ENCODE data around the gene HDLBP. TPM values are rescaled to one million over a fixed set of nuclear protein-coding genes. Genes with fewer than 3 reads are reported as not detected.

HDLBP gene
- total and polyA plus RNA-seq, 2 of the 4 experiments (the other 2 are of a cell fraction), result 648 to 1,165 TPM

DNA sequence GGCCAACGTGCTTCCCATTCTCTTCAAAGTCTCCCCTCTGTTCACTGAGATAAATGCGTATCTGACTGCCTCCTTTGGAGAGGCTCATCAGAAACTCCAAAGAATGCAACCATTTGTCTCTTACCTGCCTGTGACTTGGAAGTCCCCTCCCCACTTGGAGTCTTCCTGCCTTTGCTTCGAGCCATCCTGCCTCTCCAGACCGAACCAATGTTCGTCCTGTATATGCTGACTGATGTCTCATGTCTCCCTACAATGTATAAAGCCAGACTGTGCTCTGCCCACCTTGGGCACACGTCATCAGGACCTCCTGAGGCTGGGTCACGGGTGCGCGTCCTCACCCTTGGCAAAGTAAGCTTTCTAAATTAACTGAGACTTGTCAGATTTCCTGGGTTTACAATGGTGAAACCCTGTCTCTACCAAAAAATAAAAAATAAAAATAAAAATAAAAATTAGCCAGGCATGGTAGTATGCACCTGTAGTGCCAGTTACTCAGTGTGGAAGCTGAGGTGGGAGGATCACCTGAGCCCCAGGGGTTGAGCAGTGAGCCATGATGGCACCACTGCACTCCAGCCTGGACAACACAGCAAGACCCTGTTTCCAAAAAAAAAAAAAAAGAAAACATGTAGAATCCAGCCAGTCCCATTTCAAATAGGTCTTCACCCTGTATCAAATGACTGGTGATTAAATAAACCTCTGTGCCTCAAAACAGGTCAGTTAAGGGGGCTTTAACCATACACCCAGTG is 29.0 kb downstream of the HDLBP start:
- BruUV-seq (replicated peaks), result no TSS peak
- H4K8ac ChIP-seq (ENCODE audit: low read depth in 2 of 2, low read length in 2 of 2), result no peak overlapping the region
- no peak overlapping the region for H2BK5ac ChIP-seq (ENCODE audit: low read depth, low read length, poor library complexity, severe bottlenecking)
- H3K9me1 ChIP-seq (ENCODE audit: insufficient read depth, low read length), result peaks cover 26% of the 10 kb centered on the region
- H2AFZ ChIP-seq (replicated peaks; ENCODE audit: low read length, poor library complexity), result no peak overlapping the region
- H3K23ac ChIP-seq (ENCODE audit: low read depth, low read length), result no peak overlapping the region
- no peak for ATAC-seq (ENCODE audit: low read depth)
- H2BK120ac ChIP-seq (ENCODE audit: low read depth, low read length), result no peak overlapping the region
- no peak overlapping the region for H3K14ac ChIP-seq (replicated peaks; ENCODE audit: low read depth, low read length)
- dilution Hi-C loops (cut with HindIII; ENCODE audit: low sequenced_read_pairs, unreplicated experiment), result no loop called here
- no peak overlapping the region for H2AK5ac ChIP-seq (ENCODE audit: low read depth, low read length)
- intact Hi-C loops (cut with micrococcal nuclease), result no loop called here
- H3K4me3 ChIP-seq (ENCODE audit: insufficient read depth, low read depth, low read length), result no peak overlapping the region
- H3K9ac ChIP-seq (ENCODE audit: low read depth, low read length), result no peak overlapping the region
- no peak overlapping the region for H2AK9ac ChIP-seq (replicated peaks; ENCODE audit: low read depth, low read length, poor library complexity)
- H3K4ac ChIP-seq (ENCODE audit: low read depth, low read length), result no peak overlapping the region
- 89% methylated on average over 4 of the region's 9 CpGs; no CpG with 5 or more reads in 1 of the 2 experiments for WGBS, 2 experiments (ENCODE audit: extremely low coverage in 2 of 2, insufficient read length in 1 of 2)
- H3K36me3 ChIP-seq (ENCODE audit: control insufficient read depth, insufficient read depth, low read length), result peaks cover 1% of the 10 kb centered on the region
- no peak overlapping the region for H3K18ac ChIP-seq (ENCODE audit: low read depth, low read length)
- DNase-seq, result no peak
- no peaks in the 10 kb centered on the region for H3K9me3 ChIP-seq (ENCODE audit: control insufficient read depth, insufficient read depth, low read length)
- no peak overlapping the region for H2BK15ac ChIP-seq (ENCODE audit: low read depth, low read length)
- H3K27me3 ChIP-seq (ENCODE audit: control insufficient read depth, insufficient read depth, low read length), result no peaks in the 10 kb centered on the region
- H3K4me2 ChIP-seq (ENCODE audit: low read depth, low read length), result no peak overlapping the region
- in situ Hi-C loops (cut with MboI; ENCODE audit: low sequenced_read_pairs), result no loop called here
- H3K27ac ChIP-seq (ENCODE audit: insufficient read depth, low read length), result no peak overlapping the region
- ChIA-PET POLR2A (ENCODE audit: unreplicated experiment) (no interaction called here), CTCF (no interaction called here)
- TF ChIP-seq RAD21 (IDR thresholded peaks at IDR 0.05; ENCODE audit: low read length) (no peak), FOS (IDR thresholded peaks at IDR 0.05; ENCODE audit: low read depth, low read length) (no peak), POLR2A (IDR thresholded peaks at IDR 0.05; ENCODE audit: low read depth, low read length) (no peak), RCOR1 (IDR thresholded peaks at IDR 0.05; ENCODE audit: insufficient replicate concordance, low read length) (no peak), RFX5 (IDR thresholded peaks at IDR 0.05; ENCODE audit: low read depth, low read length) (no peak), MAFK (IDR thresholded peaks at IDR 0.05; ENCODE audit: low read depth, low read length) (no peak), NFE2L2 (IDR thresholded peaks at IDR 0.05; ENCODE audit: low read depth, low read length) (no peak), CTCF (conservative IDR thresholded peaks at IDR 0.05; ENCODE audit: low read depth, low read length) (no peak), CEBPB (IDR thresholded peaks at IDR 0.05; ENCODE audit: low read depth, low read length) (no peak), SMC3 (IDR thresholded peaks at IDR 0.05; ENCODE audit: low read depth, low read length) (no peak), CHD1 (IDR thresholded peaks at IDR 0.05; ENCODE audit: low read depth, low read length) (no peak), BHLHE40 (IDR thresholded peaks at IDR 0.05; ENCODE audit: low read depth, low read length) (no peak), MXI1 (IDR thresholded peaks at IDR 0.05; ENCODE audit: borderline replicate concordance, low read depth, low read length) (no peak), MAZ (IDR thresholded peaks at IDR 0.05; ENCODE audit: borderline replicate concordance, low read depth, low read length) (no peak)
- TF ChIP-seq, protein P1, sequence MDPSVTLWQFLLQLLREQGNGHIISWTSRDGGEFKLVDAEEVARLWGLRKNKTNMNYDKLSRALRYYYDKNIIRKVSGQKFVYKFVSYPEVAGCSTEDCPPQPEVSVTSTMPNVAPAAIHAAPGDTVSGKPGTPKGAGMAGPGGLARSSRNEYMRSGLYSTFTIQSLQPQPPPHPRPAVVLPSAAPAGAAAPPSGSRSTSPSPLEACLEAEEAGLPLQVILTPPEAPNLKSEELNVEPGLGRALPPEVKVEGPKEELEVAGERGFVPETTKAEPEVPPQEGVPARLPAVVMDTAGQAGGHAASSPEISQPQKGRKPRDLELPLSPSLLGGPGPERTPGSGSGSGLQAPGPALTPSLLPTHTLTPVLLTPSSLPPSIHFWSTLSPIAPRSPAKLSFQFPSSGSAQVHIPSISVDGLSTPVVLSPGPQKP (IDR thresholded peaks at IDR 0.05; ENCODE audit: borderline replicate concordance, low read depth, low read length), result no peak
- TF ChIP-seq, protein P2, sequence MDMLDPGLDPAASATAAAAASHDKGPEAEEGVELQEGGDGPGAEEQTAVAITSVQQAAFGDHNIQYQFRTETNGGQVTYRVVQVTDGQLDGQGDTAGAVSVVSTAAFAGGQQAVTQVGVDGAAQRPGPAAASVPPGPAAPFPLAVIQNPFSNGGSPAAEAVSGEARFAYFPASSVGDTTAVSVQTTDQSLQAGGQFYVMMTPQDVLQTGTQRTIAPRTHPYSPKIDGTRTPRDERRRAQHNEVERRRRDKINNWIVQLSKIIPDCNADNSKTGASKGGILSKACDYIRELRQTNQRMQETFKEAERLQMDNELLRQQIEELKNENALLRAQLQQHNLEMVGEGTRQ (IDR thresholded peaks at IDR 0.05; ENCODE audit: low read depth, low read length), result no peak
- no peak overlapping the region for H3K56ac ChIP-seq (ENCODE audit: extremely low read depth, insufficient read depth, low read length)
- H2BK20ac ChIP-seq (ENCODE audit: low read depth, low read length), result no peak overlapping the region
- peaks cover 66% of the 10 kb centered on the region for H4K20me1 ChIP-seq (ENCODE audit: insufficient read depth, low read length)
- H3K79me1 ChIP-seq (ENCODE audit: low read depth in 1 of 2, low read length in 2 of 2), result peaks cover 42 to 85% of the 10 kb centered on the region in 2 experiments
- 0 out of 2 replicates have a peak, but pooled peaks cover 2% of the 10 kb centered on the region for H3K4me1 ChIP-seq (ENCODE audit: control insufficient read depth, insufficient read depth, low read length)
- H4K5ac ChIP-seq (ENCODE audit: low read depth, low read length), result no peak overlapping the region
- no peak overlapping the region for H4K91ac ChIP-seq (ENCODE audit: insufficient read depth, low read depth, low read length)
